ENCODE data around the gene CBLB.

GRCh38 chr3:105678017-105678416 lies 190.8 kb downstream of the CBLB start:
- TF ChIP-seq EZH2phosphoT487 (IDR thresholded peaks at IDR 0.05; ENCODE audit: borderline replicate concordance) (no peak), CTCF (conservative IDR thresholded peaks at IDR 0.05; ENCODE audit: low read length) (no peak)
